H1 (cell line): Measurements from ENCODE around the gene MIP. TPM values are rescaled to one million over a fixed set of nuclear protein-coding genes. Genes with fewer than 3 reads are reported as not detected.

Experiments
- CTCF ChIP-seq, 3 experiments: IDR thresholded peaks; 1 replicate in 2 of 3; 2 replicates in 1 of 3; pipeline versions ENCODE4 v1.5.1 to v1.6.1; 2011; ENCODE audit warnings: low read length in 3 of 3, mild to moderate bottlenecking in 3 of 3, inconsistent platforms in 2 of 3, low read depth in 1 of 3, moderate library complexity in 1 of 3; ENCODE audit not compliant: insufficient read depth in 1 of 3; ENCODE audit errors: control extremely low read depth in 1 of 3
- HDAC6 ChIP-seq: IDR thresholded peaks from one replicate; pipeline ENCODE4 v1.7.1; 2012; ENCODE audit warnings: low read depth, mild to moderate bottlenecking, inconsistent platforms, low read length, moderate library complexity
- RXRA ChIP-seq: IDR thresholded peaks from 2 replicates; pipeline ENCODE4 v1.6.1; 2011; ENCODE audit warnings: low read depth, mild to moderate bottlenecking, low read length, moderate library complexity; ENCODE audit not compliant: insufficient read depth
- SIN3A ChIP-seq, 2 experiments: IDR thresholded peaks in 1 of 2; conservative IDR thresholded peaks in 1 of 2; 2 replicates each; pipeline ENCODE4 v1.6.1; 2011 to 2012; ENCODE audit warnings: low read length in 2 of 2, improper control_type of control experiment in 1 of 2, low read depth in 1 of 2, mild to moderate bottlenecking in 1 of 2
- SP2 ChIP-seq: IDR thresholded peaks from 2 replicates; pipeline ENCODE4 v1.6.1; 2012; ENCODE audit warnings: mild to moderate bottlenecking, low read length, inconsistent platforms
- polyA plus RNA-seq, 7 experiments: library from polyadenylated mRNA; depleted of rRNA in 3 of 7; stranded (reverse) in 5 of 7; unstranded in 2 of 7; fragments of >200 nt in 5 of 7; fragments of 200-250 nt in 2 of 7; gene quantifications; 1 replicate in 5 of 7; 2 replicates in 1 of 7; 4 replicates in 1 of 7; pipeline versions ENCODE4 v1.2.1 to v1.2.3, GENCODE V29; 2011 to 2013; ENCODE audit warnings: missing spikeins in 2 of 7, mixed read lengths in 2 of 7
- total RNA-seq: library from RNA; stranded (reverse); fragmentation: NEBNext Ultra II Directional; extraction: Animal tissue kit (Norgen Biotek cat#: 25700); gene quantifications from 2 replicates; pipeline ENCODE4 v1.2.1, GENCODE V29; 2021
- TF ChIP-seq, protein P1 (sequence below): fragments of 300-600 bp; sonication (generic); IDR thresholded peaks from 2 replicates; pipeline ENCODE4 v1.7.1; 2012; ENCODE audit warnings: low read length, moderate library complexity, mild to moderate bottlenecking, inconsistent platforms; ENCODE audit not compliant: insufficient replicate concordance
- TF ChIP-seq, protein P2 (sequence below): IDR thresholded peaks from 2 replicates; pipeline ENCODE4 v1.6.1; 2012; ENCODE audit warnings: low read length, inconsistent platforms

Gene MIP
- total and polyA plus RNA-seq, 2 of the 8 experiments (the other 6 are each of a cell fraction or from before 2014, with no cell fraction given), result 0.05 TPM; not detected in 1

GRCh38 chr12:56425193-56425592, 29.3 kb downstream of the MIP start (continued):
- TF ChIP-seq, protein P1, sequence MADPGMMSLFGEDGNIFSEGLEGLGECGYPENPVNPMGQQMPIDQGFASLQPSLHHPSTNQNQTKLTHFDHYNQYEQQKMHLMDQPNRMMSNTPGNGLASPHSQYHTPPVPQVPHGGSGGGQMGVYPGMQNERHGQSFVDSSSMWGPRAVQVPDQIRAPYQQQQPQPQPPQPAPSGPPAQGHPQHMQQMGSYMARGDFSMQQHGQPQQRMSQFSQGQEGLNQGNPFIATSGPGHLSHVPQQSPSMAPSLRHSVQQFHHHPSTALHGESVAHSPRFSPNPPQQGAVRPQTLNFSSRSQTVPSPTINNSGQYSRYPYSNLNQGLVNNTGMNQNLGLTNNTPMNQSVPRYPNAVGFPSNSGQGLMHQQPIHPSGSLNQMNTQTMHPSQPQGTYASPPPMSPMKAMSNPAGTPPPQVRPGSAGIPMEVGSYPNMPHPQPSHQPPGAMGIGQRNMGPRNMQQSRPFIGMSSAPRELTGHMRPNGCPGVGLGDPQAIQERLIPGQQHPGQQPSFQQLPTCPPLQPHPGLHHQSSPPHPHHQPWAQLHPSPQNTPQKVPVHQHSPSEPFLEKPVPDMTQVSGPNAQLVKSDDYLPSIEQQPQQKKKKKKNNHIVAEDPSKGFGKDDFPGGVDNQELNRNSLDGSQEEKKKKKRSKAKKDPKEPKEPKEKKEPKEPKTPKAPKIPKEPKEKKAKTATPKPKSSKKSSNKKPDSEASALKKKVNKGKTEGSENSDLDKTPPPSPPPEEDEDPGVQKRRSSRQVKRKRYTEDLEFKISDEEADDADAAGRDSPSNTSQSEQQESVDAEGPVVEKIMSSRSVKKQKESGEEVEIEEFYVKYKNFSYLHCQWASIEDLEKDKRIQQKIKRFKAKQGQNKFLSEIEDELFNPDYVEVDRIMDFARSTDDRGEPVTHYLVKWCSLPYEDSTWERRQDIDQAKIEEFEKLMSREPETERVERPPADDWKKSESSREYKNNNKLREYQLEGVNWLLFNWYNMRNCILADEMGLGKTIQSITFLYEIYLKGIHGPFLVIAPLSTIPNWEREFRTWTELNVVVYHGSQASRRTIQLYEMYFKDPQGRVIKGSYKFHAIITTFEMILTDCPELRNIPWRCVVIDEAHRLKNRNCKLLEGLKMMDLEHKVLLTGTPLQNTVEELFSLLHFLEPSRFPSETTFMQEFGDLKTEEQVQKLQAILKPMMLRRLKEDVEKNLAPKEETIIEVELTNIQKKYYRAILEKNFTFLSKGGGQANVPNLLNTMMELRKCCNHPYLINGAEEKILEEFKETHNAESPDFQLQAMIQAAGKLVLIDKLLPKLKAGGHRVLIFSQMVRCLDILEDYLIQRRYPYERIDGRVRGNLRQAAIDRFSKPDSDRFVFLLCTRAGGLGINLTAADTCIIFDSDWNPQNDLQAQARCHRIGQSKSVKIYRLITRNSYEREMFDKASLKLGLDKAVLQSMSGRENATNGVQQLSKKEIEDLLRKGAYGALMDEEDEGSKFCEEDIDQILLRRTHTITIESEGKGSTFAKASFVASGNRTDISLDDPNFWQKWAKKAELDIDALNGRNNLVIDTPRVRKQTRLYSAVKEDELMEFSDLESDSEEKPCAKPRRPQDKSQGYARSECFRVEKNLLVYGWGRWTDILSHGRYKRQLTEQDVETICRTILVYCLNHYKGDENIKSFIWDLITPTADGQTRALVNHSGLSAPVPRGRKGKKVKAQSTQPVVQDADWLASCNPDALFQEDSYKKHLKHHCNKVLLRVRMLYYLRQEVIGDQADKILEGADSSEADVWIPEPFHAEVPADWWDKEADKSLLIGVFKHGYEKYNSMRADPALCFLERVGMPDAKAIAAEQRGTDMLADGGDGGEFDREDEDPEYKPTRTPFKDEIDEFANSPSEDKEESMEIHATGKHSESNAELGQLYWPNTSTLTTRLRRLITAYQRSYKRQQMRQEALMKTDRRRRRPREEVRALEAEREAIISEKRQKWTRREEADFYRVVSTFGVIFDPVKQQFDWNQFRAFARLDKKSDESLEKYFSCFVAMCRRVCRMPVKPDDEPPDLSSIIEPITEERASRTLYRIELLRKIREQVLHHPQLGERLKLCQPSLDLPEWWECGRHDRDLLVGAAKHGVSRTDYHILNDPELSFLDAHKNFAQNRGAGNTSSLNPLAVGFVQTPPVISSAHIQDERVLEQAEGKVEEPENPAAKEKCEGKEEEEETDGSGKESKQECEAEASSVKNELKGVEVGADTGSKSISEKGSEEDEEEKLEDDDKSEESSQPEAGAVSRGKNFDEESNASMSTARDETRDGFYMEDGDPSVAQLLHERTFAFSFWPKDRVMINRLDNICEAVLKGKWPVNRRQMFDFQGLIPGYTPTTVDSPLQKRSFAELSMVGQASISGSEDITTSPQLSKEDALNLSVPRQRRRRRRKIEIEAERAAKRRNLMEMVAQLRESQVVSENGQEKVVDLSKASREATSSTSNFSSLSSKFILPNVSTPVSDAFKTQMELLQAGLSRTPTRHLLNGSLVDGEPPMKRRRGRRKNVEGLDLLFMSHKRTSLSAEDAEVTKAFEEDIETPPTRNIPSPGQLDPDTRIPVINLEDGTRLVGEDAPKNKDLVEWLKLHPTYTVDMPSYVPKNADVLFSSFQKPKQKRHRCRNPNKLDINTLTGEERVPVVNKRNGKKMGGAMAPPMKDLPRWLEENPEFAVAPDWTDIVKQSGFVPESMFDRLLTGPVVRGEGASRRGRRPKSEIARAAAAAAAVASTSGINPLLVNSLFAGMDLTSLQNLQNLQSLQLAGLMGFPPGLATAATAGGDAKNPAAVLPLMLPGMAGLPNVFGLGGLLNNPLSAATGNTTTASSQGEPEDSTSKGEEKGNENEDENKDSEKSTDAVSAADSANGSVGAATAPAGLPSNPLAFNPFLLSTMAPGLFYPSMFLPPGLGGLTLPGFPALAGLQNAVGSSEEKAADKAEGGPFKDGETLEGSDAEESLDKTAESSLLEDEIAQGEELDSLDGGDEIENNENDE, result no peak
- TF ChIP-seq SP2 (no peak), CTCF (IDR thresholded peaks at IDR 0.05; ENCODE audit: control extremely low read depth in 1 of 3, insufficient read depth in 1 of 3, low read depth in 1 of 3, low read length in 3 of 3) (no peak), SIN3A (conservative IDR thresholded peaks at IDR 0.05 in 1 of 2, IDR thresholded peaks at IDR 0.05 in 1 of 2; ENCODE audit: low read depth in 1 of 2, low read length in 2 of 2) (no peak), RXRA (no peak), HDAC6 (no peak)
- TF ChIP-seq, protein P2, sequence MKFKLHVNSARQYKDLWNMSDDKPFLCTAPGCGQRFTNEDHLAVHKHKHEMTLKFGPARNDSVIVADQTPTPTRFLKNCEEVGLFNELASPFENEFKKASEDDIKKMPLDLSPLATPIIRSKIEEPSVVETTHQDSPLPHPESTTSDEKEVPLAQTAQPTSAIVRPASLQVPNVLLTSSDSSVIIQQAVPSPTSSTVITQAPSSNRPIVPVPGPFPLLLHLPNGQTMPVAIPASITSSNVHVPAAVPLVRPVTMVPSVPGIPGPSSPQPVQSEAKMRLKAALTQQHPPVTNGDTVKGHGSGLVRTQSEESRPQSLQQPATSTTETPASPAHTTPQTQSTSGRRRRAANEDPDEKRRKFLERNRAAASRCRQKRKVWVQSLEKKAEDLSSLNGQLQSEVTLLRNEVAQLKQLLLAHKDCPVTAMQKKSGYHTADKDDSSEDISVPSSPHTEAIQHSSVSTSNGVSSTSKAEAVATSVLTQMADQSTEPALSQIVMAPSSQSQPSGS, result no peak
